ENCODE measurements around the gene COLGALT1. TPM values are rescaled to one million over a fixed set of nuclear protein-coding genes. Genes with fewer than 3 reads are reported as not detected.
A peak's percentile ranks its signal among the peaks of the same experiment; 100 is the strongest.

COLGALT1 gene
- total and polyA plus RNA-seq, 2 experiments from 2014 or later, result 18.2 to 63.4 TPM

GRCh38 chr19:17605117-17605516 is 49.7 kb downstream of the COLGALT1 start:
- no peak for ATAC-seq
- H3K27me3 Mint-ChIP-seq (ENCODE audit: insufficient read depth, low read depth, poor library complexity), result peaks cover 34% of the 10 kb centered on the region
- H3K4me3 Mint-ChIP-seq, result no peak overlapping the region
- no peak overlapping the region for H3K27ac Mint-ChIP-seq
- TF ChIP-seq NANOG (IDR thresholded peaks at IDR 0.05; ENCODE audit: borderline replicate concordance) (no peak), JUNB (IDR thresholded peaks at IDR 0.05; ENCODE audit: unreplicated experiment) (no peak), ZNF114 (CRISPR knock-in tag; IDR thresholded peaks at IDR 0.05) (no peak), CTCF (conservative IDR thresholded peaks at IDR 0.05; ENCODE audit: low read depth in 2 of 2) (no peak), ZNF462 (CRISPR knock-in tag; IDR thresholded peaks at IDR 0.05) (no peak), ETS1 (IDR thresholded peaks at IDR 0.05) (no peak), STAT1 (IDR thresholded peaks at IDR 0.05; ENCODE audit: unreplicated experiment) (no peak), CREB1 (CRISPR knock-in tag; IDR thresholded peaks at IDR 0.05; ENCODE audit: low read depth) (no peak), REST (IDR thresholded peaks at IDR 0.05; ENCODE audit: unreplicated experiment) (no peak), POLR2AphosphoS5 (IDR thresholded peaks at IDR 0.05; ENCODE audit: low read depth) (no peak), EZH2 (IDR thresholded peaks at IDR 0.05; ENCODE audit: low read depth, unreplicated experiment) (no peak), ZNF331 (CRISPR knock-in tag; IDR thresholded peaks at IDR 0.05; ENCODE audit: low read depth) (no peak), EZH2phosphoT487 (IDR thresholded peaks at IDR 0.05; ENCODE audit: unreplicated experiment) (no peak)
- no peak for DNase-seq (ENCODE audit: low spot score)
- Histone ChIP-seq H3K79me2 (replicated peaks; ENCODE audit: insufficient read depth) (no peaks in the 10 kb centered on the region), H3K36me3 (ENCODE audit: insufficient read depth) (no peaks in the 10 kb centered on the region; the same call in 1 of the 2 replicates), H3K27me3 (ENCODE audit: insufficient read depth) (peaks cover 6% of the 10 kb centered on the region; the same call in 1 of the 2 replicates), H3K9me2 (ENCODE audit: insufficient read depth) (no peaks in the 10 kb centered on the region), H3K4me1 (ENCODE audit: insufficient read depth) (peaks cover 11% of the 10 kb centered on the region; the same call in 1 of the 2 replicates), H2AFZ (no peak overlapping the region), H3K27ac (ENCODE audit: low read depth) (no peak overlapping the region), H3F3A (replicated peaks; ENCODE audit: low read depth) (peaks cover 11% of the 10 kb centered on the region), H3K4me2 (peak overlapping the region; percentile 75), H3K4me3 (peak overlapping the region; percentile 56), H4K20me1 (replicated peaks; ENCODE audit: insufficient read depth) (no peaks in the 10 kb centered on the region)
- peaks cover 4% of the 10 kb centered on the region; the same call in 2 of the 3 replicates for H3K9me3 Mint-ChIP-seq
- peaks cover 25% of the 10 kb centered on the region for H3K36me3 Mint-ChIP-seq (ENCODE audit: low read depth)
- H3K4me1 Mint-ChIP-seq, result peaks cover 20% of the 10 kb centered on the region
